ENCODE data around the gene LYZ.

Gene LYZ

DNA sequence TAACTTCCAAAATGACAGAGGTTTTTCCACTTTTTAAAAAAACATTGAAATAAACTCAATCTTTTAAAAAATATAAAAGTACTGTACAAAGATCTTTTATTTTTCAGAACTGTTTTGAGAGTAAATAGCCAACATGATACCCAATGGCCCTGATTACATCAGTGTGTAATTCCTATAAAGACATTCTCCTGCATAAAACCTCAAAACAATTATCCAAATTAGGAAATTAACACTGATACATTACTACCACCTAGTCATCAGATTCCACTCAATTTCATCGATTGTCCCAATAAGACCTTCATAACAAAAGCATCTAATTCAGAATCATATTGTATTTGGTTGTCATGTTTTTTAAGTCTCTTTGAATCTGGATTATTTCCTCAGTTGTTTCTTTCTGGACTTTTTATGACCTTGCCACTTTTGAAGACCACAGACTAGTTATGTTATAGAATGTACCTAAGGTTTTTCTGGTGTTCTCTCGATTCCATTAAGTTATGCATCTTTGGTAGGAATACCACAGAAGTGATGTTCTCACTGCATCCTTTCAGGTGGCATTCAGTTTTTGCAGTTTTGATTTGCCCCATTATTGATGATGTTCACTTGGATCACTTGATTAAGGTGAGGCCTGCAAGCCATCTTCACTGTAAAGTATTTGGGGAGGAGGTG is 7.3 kb downstream of the LYZ start:
- TF ChIP-seq, protein P1, sequence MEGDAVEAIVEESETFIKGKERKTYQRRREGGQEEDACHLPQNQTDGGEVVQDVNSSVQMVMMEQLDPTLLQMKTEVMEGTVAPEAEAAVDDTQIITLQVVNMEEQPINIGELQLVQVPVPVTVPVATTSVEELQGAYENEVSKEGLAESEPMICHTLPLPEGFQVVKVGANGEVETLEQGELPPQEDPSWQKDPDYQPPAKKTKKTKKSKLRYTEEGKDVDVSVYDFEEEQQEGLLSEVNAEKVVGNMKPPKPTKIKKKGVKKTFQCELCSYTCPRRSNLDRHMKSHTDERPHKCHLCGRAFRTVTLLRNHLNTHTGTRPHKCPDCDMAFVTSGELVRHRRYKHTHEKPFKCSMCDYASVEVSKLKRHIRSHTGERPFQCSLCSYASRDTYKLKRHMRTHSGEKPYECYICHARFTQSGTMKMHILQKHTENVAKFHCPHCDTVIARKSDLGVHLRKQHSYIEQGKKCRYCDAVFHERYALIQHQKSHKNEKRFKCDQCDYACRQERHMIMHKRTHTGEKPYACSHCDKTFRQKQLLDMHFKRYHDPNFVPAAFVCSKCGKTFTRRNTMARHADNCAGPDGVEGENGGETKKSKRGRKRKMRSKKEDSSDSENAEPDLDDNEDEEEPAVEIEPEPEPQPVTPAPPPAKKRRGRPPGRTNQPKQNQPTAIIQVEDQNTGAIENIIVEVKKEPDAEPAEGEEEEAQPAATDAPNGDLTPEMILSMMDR (IDR thresholded peaks at IDR 0.05; ENCODE audit: insufficient read depth, low read depth, low read length, missing control alignments), result no peak
- H3K4me3 ChIP-seq (ENCODE audit: low read depth, low read length), result no peak overlapping the region
- no peak for DNase-seq (ENCODE audit: low read depth)

DNA sequence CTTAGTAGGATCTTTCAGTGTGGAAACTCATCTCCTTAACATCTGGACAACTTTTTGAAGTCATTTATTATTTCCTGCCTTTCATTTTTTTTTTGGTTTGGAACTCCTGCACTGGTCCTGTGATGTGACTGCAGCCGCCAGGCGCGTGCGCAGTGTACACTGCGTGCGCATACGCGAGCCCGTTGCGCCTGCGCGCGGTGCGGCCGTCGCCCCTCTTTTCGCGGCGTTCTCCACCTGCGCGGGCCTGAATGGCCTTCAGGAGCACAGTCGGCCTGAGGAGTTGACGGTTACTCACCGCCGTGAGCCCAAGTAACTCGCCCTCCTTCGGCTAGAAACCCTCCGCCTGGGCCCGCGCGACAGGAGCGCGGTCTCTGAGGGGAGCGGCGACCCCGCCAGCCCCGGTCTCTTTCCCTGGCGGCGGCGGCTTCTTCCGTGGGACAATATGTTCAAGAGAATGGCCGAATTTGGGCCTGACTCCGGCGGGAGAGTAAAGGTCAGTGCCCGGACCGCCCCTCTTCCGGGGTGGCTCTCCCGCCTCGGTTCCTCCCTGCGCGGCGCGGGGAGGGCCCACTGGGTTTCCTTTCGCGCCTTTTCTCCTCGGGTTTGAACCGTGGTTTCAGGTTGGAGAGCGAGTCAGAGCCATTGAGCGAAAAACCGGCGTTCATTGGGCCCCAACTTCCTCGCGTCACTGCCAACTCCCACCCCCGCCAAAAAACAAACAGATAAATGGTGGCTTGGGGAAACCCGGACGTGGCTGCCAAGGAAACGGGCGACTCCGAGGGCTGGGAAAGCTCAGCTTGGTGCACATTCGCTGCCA is 11.6 kb downstream of the LYZ start, which contains the start of gene YEATS4:
YEATS4 (plus strand) TSS at position 213 of the 817 bp plus-strand sequence; CDS start at position 443, 230 bp downstream.
- DNase-seq (ENCODE audit: low read depth), result peak; percentile 95
- TF ChIP-seq, protein P1 (IDR thresholded peaks at IDR 0.05; ENCODE audit: insufficient read depth, low read depth, low read length, missing control alignments), result no peak
- H3K4me3 ChIP-seq (ENCODE audit: low read depth, low read length), result peak within 1 kb of the TSS; percentile 79

DNA sequence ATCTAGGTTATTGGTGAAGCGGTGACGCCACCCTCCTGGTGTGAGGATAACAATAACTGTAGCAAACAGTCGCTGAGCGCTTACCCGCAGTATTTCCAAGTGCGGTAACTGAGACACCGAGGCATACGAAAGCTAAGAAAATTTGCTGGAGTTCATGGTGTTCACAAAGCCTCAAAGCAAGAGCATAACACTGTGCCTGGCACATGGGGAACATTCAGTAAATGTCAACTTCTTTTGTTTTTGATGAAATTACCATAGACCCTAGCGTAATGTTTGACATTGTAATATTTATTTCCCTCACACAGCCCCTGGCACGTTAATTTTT is 12.1 kb downstream of the LYZ start:
- peak overlapping the region; percentile 79 for H3K4me3 ChIP-seq (ENCODE audit: low read depth, low read length)
- no peak for DNase-seq (ENCODE audit: low read depth)
- TF ChIP-seq, protein P1 (IDR thresholded peaks at IDR 0.05; ENCODE audit: insufficient read depth, low read depth, low read length, missing control alignments), result no peak

DNA sequence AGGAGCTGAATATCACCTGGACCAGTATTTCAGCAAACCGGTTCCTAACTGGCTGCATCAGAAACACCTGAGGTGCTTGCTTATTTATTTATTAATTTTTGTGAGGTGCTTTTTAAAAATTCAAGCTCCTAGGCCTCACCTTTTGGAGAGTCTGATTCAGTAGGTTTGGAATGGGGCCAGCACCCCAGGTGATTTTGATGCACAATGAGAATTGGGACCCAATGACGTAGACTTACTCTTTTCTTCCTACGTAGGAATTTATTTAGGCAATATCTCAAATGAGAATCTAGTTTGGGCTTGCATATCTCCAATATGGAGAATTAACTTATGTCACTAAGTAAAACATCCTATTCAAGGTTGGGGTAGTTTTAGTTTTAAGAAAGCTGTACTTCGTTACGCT is 18.6 kb downstream of the LYZ start:
- no peak overlapping the region for H3K4me3 ChIP-seq (ENCODE audit: low read depth, low read length)
- TF ChIP-seq, protein P1 (IDR thresholded peaks at IDR 0.05; ENCODE audit: insufficient read depth, low read depth, low read length, missing control alignments), result no peak
- no peak for DNase-seq (ENCODE audit: low read depth)

DNA sequence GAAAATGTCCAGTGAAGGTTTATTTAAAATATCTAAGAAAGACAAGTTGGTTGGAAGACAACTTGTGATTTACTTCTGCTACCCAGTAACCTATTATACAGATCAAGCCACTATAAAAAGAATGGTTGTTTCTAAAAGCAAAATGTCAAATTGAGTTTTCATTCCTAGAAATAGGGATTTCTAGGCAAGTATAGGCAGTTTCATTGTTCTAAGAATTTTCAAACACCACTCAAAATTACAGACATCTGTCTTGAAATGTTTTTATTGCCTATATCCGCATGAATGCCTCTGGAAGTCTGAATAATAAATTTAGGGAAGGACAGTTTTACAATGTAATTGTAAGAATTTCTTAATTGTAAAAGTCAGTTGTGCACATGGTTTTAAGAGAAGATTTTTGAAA is 20.0 kb downstream of the LYZ start:
- no peak for DNase-seq (ENCODE audit: low read depth)
- no peak overlapping the region for H3K4me3 ChIP-seq (ENCODE audit: low read depth, low read length)
- TF ChIP-seq, protein P1 (IDR thresholded peaks at IDR 0.05; ENCODE audit: insufficient read depth, low read depth, low read length, missing control alignments), result no peak

DNA sequence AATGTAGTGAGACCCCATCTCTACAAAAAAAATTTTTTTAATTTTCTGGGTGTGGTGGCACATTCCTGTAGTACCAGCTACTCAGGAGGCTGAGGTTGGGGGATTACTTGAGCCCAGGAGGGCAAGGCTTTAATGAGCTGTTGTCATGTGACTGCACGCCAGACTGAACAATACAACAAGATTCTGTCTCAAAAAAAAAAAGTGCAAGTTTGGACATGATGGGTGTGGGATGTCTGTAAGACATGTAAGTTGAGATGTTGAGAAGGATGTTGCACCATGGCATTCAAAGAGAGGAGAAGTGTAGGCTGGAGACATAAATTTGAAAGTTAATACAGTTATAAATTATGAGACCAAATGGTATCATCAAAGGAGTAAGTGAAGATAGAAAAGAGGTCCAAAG is 34.9 kb downstream of the LYZ start:
- TF ChIP-seq, protein P1 (IDR thresholded peaks at IDR 0.05; ENCODE audit: insufficient read depth, low read depth, low read length, missing control alignments), result no peak
- H3K4me3 ChIP-seq (ENCODE audit: low read depth, low read length), result no peak overlapping the region
- no peak for DNase-seq (ENCODE audit: low read depth)

Measured in GM12865 (cell line).